GM18868 (cell line): ENCODE data around the gene TCEAL2.
"Not testable (repeated sequence)": the region's sequence is repeated elsewhere in the genome, so short reads cannot be mapped to it uniquely, and the experiment has no call there.

Experiments
- ATAC-seq: cut with Tn5 transposase; IDR thresholded peaks from one replicate; pipeline ENCODE4 v1.9.1; 2021; ENCODE audit warnings: mild to moderate bottlenecking, moderate library complexity; ENCODE audit not compliant: unreplicated experiment

TCEAL2 gene

DNA sequence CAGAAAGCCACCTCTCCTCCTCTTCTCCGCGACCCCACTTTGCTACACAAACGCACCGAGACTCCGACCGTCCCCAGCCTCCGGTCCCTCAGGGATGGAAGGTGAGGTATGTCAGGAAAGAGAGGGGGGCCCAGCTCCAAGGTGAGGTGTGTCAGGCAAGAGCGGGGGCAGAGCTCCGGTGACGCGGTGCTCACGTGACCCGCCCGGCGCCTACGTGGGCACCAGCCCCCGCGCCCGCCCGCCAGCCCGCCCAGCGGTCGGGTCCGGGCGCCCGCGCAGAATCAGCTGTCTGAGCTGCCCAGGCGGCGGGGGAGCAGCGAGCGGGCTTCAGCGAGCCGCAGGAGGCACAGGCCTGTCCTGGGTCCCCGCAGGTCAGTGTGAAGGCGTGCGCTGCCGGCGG is at the start of gene TCEAL2:
Gene TCEAL2, plus strand, starts transcription at position 244 of the 400 bp plus-strand sequence. CDS start 1,152 bp downstream, outside the sequence.
- ATAC-seq = peak; percentile 56

DNA sequence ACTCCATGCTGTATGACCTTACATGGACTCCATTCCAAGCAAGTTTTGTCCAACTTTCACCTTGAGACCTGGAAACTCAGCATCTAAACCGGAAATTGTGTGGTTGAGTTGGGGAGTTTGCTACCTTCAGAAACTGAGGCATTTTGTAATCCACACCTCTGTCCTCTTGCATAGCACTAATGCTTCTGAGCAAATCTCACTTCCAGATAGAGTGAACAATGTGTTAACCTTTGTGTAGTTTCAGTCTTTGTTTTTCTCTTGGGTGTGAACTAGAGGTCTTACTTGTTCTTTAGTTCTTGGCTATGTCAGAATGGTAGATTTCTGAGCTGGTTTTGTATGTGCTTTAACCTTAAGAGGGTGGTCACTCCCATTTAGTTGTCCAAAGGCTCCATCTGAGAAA is 48.1 kb upstream of the TCEAL2 start:
- no peak for ATAC-seq

DNA sequence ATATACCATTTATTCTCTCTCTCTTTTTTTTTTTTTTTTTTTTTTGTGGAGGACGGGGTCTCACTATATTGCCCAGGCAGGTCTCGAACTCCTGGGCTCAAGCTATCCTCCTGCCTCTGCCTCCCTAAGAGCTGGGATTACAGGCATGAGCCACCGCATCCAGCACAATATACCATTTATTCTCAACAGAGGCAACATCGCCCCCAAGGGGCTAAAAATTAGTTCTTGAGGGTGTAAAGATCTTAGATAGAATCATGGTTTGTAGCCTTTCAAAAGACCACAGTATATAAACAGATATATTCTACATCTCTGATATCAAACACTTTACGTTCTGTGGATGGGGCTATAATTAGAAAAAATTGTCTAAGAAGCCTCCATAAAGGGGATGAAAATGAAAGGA is 39.8 kb upstream of the TCEAL2 start:
- ATAC-seq = no peak

DNA sequence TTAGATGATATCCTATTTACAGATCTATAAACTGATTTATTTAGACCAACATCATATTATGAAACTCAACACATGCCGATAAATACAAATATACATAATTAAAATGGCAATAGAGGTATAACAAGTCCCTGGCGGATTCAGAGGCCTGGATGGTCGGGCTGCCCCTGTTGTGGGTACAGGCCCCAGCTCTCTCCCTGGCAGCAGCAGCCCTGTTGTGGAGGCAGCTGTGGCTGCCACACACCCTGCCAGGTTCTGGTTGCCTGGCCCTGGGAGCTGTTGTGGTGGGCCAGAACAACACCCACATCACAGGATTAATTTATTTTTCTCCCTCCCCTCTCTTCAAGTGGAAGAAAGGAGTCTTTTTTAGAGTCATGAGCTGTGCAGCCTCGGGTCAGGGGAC is 12.1 kb upstream of the TCEAL2 start:
- ATAC-seq = no peak

DNA sequence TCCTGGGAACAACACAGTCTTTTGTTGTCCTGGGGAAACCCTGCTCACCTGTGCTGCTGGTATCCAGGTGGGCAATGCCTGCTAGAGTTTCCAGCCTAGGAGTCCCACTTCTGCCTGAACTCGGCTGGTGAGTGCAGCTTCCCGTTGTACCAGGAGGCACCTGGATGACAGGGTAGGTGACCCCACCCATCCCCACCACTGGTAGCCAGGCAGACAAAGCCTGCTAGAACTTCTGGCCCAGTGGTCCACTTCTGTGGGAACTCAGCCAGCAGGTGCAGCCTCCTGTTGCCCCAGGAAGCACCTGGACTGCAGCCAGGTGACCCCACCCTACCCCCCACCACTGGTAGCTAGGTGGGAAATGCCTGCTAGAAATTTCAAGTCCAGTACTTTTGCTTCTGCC is 9.7 kb upstream of the TCEAL2 start:
- no peak for ATAC-seq

DNA sequence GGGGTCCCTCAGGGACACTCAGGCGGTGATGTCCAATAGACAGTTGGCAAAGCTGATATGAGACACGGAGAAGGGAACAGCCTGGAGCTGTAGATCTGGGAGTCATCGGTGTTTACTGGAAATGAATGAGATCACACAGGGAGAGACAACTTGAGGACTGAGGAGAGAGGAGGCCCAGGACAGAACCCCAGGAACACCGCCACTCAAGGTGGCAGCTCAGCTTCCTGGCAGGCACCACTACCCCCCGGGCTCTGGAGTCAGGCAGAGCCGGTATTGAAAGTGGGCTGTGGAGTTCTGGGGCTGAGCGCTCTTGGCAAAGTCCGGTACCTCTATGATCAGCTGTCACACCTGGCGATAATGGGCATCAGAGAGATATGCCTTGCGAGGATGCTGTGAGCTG is 465 bp upstream of the TCEAL2 start:
- ATAC-seq = not testable (repeated sequence)

DNA sequence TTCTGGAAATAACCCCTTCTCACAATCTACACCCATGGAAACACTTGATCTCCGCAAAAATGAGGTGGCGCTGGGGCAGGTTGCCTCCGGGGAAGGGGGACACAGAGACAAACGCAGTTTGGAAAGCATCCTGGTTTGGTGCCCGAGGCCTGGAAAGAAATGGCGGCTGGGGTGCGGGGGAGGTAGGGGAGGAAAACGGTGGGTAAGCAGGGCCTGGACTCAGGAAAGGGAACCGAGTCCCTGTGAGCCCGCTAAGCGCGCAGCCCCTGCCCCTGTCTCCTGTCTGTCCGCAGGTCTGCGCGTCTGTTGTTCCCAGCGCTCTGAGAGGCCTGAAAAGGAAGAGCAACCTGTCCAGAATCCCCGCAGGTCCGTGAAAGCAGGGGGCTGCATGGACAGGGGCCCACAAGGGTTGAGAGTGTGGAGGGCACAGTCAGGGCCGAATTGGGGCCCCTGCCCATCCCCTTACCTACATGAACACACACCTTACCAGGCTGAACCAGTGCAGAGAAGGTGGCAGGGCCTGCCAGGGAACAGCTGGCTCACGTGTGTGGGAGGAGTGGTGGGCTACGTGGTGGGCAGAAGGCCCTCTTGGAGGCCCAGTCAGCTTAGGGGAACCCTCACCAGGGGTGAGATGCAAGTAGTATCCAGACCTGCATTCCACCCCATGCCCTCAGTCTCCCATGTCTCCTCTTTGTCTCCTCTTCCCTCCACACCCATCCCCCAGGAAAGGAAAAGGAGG is 770 bp downstream of the TCEAL2 start:
- not testable (repeated sequence) for ATAC-seq

DNA sequence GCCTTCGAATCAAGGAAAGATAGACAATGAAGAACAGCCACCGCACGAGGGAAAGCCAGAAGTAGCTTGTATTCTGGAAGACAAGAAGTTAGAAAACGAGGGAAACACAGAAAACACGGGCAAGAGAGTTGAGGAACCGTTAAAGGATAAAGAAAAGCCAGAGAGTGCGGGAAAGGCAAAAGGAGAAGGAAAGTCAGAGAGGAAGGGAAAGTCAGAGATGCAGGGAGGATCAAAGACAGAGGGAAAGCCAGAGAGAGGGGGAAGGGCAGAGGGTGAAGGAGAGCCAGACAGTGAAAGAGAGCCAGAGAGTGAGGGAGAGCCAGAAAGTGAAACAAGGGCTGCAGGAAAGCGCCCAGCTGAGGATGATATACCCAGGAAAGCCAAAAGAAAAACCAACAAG is 1.4 kb downstream of the TCEAL2 start:
- no peak for ATAC-seq

DNA sequence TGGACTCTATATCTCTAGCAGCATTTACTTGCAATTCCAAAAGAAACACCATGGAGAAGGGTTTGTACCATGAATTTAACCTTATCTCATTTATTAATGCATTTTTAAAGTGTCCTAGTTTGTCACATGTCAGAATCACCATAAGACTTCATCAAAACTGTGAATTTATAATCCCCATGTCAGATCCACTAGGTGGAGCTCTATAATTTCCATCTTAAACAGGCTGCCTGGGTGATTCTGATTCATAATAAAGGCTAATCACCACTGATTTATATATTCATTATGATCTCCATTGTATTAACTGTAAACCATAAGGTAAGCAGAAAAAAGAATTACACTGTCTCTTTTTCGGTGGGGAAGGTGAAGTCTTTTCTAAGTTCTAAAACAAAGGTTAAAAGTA is 4.0 kb downstream of the TCEAL2 start:
- no peak for ATAC-seq

DNA sequence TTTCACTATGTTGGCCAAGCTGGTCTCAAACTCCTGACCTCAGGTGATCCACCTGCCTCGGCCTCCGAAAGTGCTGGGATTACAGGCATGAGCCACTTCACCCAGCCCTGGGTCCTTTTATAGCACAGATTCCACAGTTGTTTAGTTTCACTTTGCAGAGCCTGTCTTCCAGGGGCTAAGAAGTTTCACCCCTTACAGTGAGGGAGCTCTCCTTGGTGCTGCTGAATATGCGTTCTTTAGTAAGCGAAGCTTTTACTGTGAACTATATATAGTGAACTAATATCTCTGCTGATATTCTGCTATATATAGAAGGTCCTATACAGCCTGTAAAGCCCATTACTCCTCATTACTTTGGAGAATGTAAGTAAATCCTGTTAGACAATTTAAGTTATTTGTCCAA is 12.6 kb downstream of the TCEAL2 start:
- ATAC-seq = no peak

DNA sequence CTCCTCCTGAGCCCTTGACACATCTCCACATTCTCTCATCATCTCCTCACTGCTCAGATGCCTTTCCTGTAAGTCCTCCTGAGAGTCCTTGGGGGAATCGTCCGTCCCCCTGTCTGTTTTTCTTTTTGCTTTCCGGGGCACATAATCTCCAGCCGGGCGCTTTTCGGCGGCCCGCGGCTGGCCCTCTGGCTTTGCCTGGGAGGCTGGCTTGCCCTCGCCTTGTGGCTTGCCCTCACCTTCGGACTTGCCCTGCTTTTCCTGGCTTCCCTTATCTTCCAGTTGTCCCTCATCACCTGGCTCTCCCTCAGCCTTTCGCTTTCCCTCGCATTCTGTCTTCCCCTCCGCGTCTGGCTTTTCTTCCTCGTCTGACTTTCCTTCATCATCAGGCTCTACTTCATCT is 15.4 kb downstream of the TCEAL2 start:
- ATAC-seq = not testable (repeated sequence)

DNA sequence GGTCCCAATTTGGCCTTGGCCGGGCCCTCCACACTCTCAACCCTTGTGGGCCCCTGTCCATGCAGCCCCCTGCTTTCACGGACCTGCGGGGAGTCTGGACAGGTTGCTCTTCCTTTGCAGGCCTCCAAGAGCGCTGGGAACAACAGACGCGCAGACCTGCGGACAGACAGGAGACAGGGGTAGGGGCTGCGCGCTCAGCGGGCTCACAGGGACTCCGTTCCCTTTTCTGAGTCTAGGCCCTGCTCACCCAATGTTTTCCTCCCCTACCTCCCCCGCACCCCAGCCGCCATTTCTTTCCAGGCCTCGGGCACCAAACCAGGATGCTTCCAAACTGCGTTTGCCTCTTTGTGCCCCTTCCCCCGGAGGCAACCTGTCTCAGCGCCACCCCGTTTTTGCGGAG is 16.2 kb downstream of the TCEAL2 start:
- ATAC-seq = not testable (repeated sequence)

DNA sequence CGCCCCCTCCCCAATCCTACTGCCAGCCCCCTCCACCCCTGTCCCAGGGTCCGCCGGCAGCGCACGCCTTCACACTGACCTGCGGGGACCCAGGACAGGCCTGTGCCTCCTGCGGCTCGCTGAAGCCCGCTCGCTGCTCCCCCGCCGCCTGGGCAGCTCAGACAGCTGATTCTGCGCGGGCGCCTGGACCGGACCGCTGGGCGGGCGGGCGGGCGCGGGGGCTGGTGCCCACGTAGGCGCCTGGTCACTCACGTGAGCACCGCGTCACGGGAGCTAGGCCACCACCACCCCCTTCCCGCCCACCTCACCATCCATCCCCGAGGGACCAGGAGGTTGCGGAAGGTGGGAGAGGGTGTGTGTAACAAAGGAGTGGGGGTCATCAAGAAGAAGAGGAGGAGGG is 16.8 kb downstream of the TCEAL2 start, which contains the start of gene TCEAL6:
Gene TCEAL6, minus strand, starts transcription at position 208 of the 400 bp plus-strand sequence.
- ATAC-seq = not testable (repeated sequence)

DNA sequence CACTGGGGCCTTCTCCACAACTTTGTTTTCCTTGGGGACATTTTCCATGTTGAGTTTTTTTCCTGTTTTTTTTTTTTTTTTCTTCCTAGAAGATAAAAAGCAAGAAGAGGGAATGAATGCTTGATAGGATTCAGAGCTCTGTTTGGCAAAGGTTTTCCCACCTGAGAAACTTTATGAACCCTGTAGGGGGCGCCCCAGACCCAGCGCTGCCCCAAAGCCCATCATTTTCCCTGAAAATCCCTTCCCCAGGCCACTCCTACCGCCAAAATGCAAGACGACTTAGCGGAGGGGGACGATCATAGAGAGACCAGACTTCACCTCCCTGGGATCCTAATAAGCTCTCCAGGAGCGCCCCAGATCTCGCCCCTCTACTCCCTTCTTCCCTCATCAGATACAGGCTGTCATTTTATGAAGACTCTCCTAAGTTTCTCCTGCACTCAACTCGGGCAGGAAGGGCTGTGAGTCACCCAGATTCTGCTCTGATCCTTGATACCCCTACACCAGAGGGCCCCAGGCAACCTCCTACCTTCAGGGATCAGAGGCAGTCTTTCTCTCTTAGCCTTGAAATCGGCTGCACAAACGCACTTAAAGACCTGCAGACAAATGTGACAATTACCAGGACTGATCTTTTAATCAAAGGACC is 28.9 kb downstream of the TCEAL2 start:
- ATAC-seq = no peak

DNA sequence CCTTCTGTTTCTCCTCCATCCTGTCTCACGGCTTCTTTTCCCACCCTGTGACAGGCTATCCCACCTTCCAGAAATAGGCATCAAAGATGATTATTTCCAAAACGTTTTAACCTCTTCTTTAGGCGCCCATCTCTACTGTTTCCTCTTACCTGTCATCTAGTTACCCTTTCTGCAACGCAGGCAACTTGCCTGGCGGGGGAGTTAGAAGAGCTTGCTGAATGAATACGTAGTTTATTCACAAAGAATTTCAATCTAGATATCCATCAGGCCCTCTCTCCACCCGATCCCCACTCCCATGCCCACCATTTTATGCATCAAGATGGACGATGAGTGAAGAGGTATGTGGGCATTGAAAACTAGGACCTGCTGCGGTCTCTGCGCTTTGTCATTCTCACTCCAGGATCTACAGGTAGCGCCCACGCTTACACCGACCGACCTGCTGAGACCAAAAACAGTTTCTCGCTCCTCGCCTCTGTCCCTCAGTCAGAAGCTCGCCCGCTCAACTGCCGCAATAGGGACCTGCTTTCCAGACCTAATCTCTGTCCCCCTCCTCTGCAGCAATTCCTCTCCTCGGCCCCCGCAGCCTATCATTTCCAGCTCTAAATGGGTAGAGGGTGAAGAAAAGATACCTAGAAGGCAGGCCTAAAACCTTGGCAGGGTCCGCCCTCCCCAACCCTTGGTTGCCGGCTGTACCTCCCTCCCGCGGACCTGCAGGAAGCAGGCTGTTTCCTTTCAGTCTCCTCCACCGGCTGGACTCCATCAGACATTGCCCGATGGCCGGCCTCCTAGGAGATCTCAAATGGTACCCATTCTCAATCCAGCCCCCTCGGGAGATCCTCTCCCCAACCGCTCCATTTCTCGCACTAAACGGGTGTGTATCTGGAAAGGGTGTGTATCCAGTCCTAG is 29.7 kb downstream of the TCEAL2 start:
- ATAC-seq = peak; percentile 43

DNA sequence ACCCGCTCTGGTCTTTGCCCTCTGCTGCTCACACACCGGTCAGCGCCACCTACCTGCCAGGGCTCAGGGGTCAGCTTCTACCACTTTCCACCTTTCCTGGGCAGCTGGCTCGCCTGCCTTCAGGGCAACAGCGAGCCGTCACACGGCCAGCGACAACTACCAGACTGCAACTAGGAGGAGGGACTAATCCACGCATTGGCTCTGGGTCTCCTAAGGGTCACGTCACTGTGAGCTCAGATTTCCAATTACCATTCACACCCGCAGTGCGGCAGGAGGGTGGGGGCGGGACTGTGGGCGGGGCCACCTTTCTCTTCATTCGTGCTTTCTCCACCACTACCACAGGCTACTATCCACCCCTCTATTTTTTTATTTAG is 30.3 kb downstream of the TCEAL2 start, which contains the start of gene BEX5:
Gene BEX5, minus strand, starts transcription at position 172 of the 374 bp plus-strand sequence. CDS start 1,712 bp downstream, outside the sequence.
- ATAC-seq = peak; percentile 94
